ENCODE results near the gene LPCAT1. TPM values are rescaled to one million over a fixed set of nuclear protein-coding genes. Genes with fewer than 3 reads are reported as not detected.

The LPCAT1 gene
- total RNA-seq, 1 experiment from 2014 or later, result 17.1 TPM

DNA sequence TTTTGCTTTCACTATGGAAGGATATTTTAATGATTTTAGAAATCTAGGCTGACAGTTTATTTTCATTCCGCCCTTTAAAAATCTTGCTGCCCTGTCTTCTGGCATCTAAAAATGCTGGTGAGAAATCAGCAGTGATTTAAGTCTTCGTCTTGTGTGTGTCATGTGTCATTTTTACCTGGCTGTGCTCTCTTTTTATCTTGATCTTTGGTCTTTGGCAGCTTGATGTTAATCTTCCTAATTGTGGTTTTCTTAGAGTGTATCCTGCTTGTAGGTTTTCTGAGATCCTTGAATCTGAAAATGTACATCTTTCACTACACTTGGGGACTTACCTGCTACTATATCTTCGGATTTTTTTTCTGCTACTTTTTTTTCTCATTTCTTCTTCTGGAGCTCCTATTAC lies 11.9 kb upstream of the LPCAT1 start:
- H3K27ac Mint-ChIP-seq (ENCODE audit: low read depth, unreplicated experiment), result no peak overlapping the region
- no TSS peak for BruUV-seq (replicated peaks)
- DNase-seq (ENCODE audit: unreplicated experiment), result no peak
- TF ChIP-seq, protein P1, sequence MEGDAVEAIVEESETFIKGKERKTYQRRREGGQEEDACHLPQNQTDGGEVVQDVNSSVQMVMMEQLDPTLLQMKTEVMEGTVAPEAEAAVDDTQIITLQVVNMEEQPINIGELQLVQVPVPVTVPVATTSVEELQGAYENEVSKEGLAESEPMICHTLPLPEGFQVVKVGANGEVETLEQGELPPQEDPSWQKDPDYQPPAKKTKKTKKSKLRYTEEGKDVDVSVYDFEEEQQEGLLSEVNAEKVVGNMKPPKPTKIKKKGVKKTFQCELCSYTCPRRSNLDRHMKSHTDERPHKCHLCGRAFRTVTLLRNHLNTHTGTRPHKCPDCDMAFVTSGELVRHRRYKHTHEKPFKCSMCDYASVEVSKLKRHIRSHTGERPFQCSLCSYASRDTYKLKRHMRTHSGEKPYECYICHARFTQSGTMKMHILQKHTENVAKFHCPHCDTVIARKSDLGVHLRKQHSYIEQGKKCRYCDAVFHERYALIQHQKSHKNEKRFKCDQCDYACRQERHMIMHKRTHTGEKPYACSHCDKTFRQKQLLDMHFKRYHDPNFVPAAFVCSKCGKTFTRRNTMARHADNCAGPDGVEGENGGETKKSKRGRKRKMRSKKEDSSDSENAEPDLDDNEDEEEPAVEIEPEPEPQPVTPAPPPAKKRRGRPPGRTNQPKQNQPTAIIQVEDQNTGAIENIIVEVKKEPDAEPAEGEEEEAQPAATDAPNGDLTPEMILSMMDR (IDR thresholded peaks at IDR 0.05; ENCODE audit: unreplicated experiment), result no peak
- no peaks in the 10 kb centered on the region for H3K36me3 Mint-ChIP-seq (ENCODE audit: insufficient read depth, unreplicated experiment)
- no peaks in the 10 kb centered on the region for H3K9me3 Mint-ChIP-seq (ENCODE audit: unreplicated experiment)
- intact Hi-C loops (cut with micrococcal nuclease), result no loop called here
- POLR2A ChIA-PET, result interaction anchor here (1.4 kb wide), 1 partner anchor 11 kb away, joined by 3 read pairs; no protein-coding TSS in a partner anchor
- H3K27me3 Mint-ChIP-seq (ENCODE audit: insufficient read depth, unreplicated experiment), result peaks cover 84% of the 10 kb centered on the region
- CTCF ChIA-PET, result no interaction called here
- no peak overlapping the region for H3K4me3 Mint-ChIP-seq (ENCODE audit: unreplicated experiment)
- H3K4me1 Mint-ChIP-seq (ENCODE audit: insufficient read depth, unreplicated experiment), result no peaks in the 10 kb centered on the region

- no TSS peak for BruUV-seq (replicated peaks)
- Mint-ChIP-seq H3K4me3 (ENCODE audit: unreplicated experiment) (no peak overlapping the region), H3K36me3 (ENCODE audit: insufficient read depth, unreplicated experiment) (no peaks in the 10 kb centered on the region), H3K27ac (ENCODE audit: low read depth, unreplicated experiment) (no peak overlapping the region), H3K27me3 (ENCODE audit: insufficient read depth, unreplicated experiment) (peaks cover 70% of the 10 kb centered on the region), H3K4me1 (ENCODE audit: insufficient read depth, unreplicated experiment) (no peaks in the 10 kb centered on the region), H3K9me3 (ENCODE audit: unreplicated experiment) (no peaks in the 10 kb centered on the region)
- TF ChIP-seq, protein P1 (IDR thresholded peaks at IDR 0.05; ENCODE audit: unreplicated experiment), result no peak
- ChIA-PET CTCF (no interaction called here), POLR2A (no interaction called here)
- no peak for DNase-seq (ENCODE audit: unreplicated experiment)
- intact Hi-C loops (cut with micrococcal nuclease), result no loop called here
Measured at GRCh38 chr5:1532384-1532783, 8.6 kb upstream of the LPCAT1 start.

- H3K4me3 Mint-ChIP-seq (ENCODE audit: unreplicated experiment), result no peak overlapping the region
- no peaks in the 10 kb centered on the region for H3K9me3 Mint-ChIP-seq (ENCODE audit: unreplicated experiment)
- ChIA-PET POLR2A (interaction anchor here (1.6 kb wide), 1 partner anchor 13 kb away, joined by 7 read pairs; no protein-coding TSS in a partner anchor), CTCF (no interaction called here)
- no peak for DNase-seq (ENCODE audit: unreplicated experiment)
- peaks cover 41% of the 10 kb centered on the region for H3K27me3 Mint-ChIP-seq (ENCODE audit: insufficient read depth, unreplicated experiment)
- H3K4me1 Mint-ChIP-seq (ENCODE audit: insufficient read depth, unreplicated experiment), result no peaks in the 10 kb centered on the region
- TF ChIP-seq, protein P1 (IDR thresholded peaks at IDR 0.05; ENCODE audit: unreplicated experiment), result no peak
- intact Hi-C loops (cut with micrococcal nuclease), result no loop called here
- H3K27ac Mint-ChIP-seq (ENCODE audit: low read depth, unreplicated experiment), result no peak overlapping the region
- no peaks in the 10 kb centered on the region for H3K36me3 Mint-ChIP-seq (ENCODE audit: insufficient read depth, unreplicated experiment)
- no TSS peak for BruUV-seq (replicated peaks)
Measured at GRCh38 chr5:1529498-1529897, 5.7 kb upstream of the LPCAT1 start.

- no peak overlapping the region for H3K4me3 Mint-ChIP-seq (ENCODE audit: unreplicated experiment)
- H3K36me3 Mint-ChIP-seq (ENCODE audit: insufficient read depth, unreplicated experiment), result no peaks in the 10 kb centered on the region
- BruUV-seq (replicated peaks), result no TSS peak
- intact Hi-C loops (cut with micrococcal nuclease), result no loop called here
- ChIA-PET POLR2A (interaction anchor here (1.1 kb wide), 1 partner anchor 15 kb away, joined by 3 read pairs; no protein-coding TSS in a partner anchor), CTCF (interaction anchor here (0.8 to 1.1 kb wide), 2 partner anchors 16 to 117 kb away, joined by 3 to 4 read pairs; no protein-coding TSS in a partner anchor)
- H3K9me3 Mint-ChIP-seq (ENCODE audit: unreplicated experiment), result no peaks in the 10 kb centered on the region
- H3K27me3 Mint-ChIP-seq (ENCODE audit: insufficient read depth, unreplicated experiment), result peaks cover 23% of the 10 kb centered on the region
- TF ChIP-seq, protein P1 (IDR thresholded peaks at IDR 0.05; ENCODE audit: unreplicated experiment), result no peak
- no peak for DNase-seq (ENCODE audit: unreplicated experiment)
- H3K4me1 Mint-ChIP-seq (ENCODE audit: insufficient read depth, unreplicated experiment), result peaks cover 3% of the 10 kb centered on the region
- no peak overlapping the region for H3K27ac Mint-ChIP-seq (ENCODE audit: low read depth, unreplicated experiment)
Measured at GRCh38 chr5:1527533-1528205, 3.9 kb upstream of the LPCAT1 start.

Measured in MCF 10A (cell line).